HG02840 (cell line): ENCODE results near the gene ZSCAN5B.
"Not testable (repeated sequence)": the region's sequence is repeated elsewhere in the genome, so short reads cannot be mapped to it uniquely, and the experiment has no call there.

Experiments used
- ATAC-seq: cut with Tn5 transposase; IDR thresholded peaks from one replicate; pipeline ENCODE4 v1.9.1; 2021; ENCODE audit warnings: mild to moderate bottlenecking, moderate library complexity, moderate number of reproducible peaks; ENCODE audit not compliant: unreplicated experiment, low FRiP score

The ZSCAN5B gene

GRCh38 chr19:56176881-56177280 lies 20.7 kb downstream of the ZSCAN5B start:
- no peak for ATAC-seq

DNA sequence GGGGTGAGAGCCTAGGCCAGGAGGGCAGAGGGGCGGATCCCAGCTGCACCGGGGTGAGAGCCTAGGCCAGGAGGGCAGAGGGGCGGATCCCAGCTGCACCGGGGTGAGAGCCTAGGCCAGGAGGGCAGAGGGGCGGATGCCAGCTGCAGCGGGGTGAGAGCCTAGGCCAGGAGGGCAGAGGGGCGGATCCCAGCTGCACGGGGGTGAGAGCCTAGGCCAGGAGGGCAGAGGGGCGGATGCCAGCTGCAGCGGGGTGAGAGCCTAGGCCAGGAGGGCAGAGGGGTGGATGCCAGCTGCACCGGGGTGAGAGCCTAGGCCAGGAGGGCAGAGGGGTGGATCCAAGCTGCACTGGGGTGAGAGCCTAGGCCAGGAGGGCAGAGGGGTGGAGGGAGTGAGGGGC lies 21.3 kb downstream of the ZSCAN5B start:
- not testable (repeated sequence) for ATAC-seq

GRCh38 chr19:56175861-56176307 lies 21.7 kb downstream of the ZSCAN5B start, which contains the start of gene GALP:
Gene GALP, plus strand, starts transcription at chr19:56176008. Its CDS starts 1,101 bp downstream, at chr19:56177109.
- not testable (repeated sequence) for ATAC-seq

GRCh38 chr19:56174550-56174949 lies 23.0 kb downstream of the ZSCAN5B start:
- no peak for ATAC-seq

GRCh38 chr19:56174086-56174485 lies 23.5 kb downstream of the ZSCAN5B start:
- no peak for ATAC-seq

GRCh38 chr19:56170261-56170660 lies 27.3 kb downstream of the ZSCAN5B start:
- no peak for ATAC-seq

GRCh38 chr19:56167064-56167578 lies 30.5 kb downstream of the ZSCAN5B start:
- no peak for ATAC-seq

DNA sequence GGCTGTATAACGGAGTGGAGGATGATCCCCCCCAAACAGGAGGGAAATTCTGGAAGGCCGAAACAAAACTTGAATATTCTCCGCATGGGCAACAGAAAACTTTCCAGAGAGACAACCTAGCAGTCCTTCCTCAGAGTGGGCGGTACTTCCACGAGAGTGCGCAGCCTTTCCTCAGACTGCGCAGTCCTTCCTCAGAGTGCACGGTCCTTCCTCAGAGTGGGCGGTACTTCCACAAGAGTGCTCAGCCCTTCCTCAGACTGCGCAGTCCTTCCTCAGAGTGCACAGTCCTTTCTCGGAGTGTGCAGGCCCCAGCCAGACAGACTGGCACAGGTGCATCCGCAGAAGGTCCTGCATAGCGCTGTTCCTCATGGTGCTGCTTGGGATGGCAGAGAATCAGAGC lies 34.5 kb downstream of the ZSCAN5B start:
- ATAC-seq = no peak

DNA sequence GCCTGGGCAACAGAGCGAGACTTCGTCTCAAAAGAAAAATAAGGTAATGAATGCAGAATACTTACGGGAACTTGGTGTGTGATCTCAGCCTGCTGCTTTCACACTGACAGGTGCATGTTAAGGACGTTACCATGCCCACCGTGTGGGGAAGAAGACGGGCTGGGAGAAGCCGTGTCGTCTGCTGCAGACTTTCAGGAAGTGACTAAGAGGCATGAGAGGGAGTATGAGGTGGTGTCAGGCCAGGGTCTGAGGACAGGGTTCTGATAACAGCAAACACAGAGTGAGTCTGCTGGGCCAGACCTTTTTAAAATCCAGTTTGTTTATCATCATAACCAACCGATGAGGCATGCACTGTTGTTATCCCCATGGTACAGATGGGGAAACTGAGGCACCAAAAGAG lies 35.3 kb downstream of the ZSCAN5B start:
- no peak for ATAC-seq

DNA sequence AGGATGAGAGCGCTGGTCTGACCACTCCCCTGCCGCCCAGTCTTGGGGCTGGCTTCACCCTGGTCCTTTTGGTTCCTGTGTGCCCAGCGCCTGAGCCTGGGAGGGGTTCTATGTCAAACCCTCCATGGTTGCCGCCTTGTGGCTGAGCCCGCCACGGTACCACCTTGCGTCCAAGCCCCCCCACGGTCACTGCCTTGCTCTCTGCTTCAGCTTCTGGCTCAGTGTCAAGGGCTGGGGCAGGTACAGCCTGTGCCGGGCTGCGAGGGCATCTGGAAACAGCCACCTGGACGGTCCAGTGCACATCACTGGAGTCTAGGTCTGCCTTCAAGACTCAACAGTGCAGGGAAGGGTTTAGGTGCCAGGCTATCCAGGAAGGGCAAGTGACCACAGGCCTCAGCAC lies 36.0 kb downstream of the ZSCAN5B start:
- ATAC-seq = no peak

GRCh38 chr19:56159622-56160271 lies 37.8 kb downstream of the ZSCAN5B start:
- no peak for ATAC-seq

- no peak for ATAC-seq
Observed at GRCh38 chr19:56159009-56159559, 38.5 kb downstream of the ZSCAN5B start.

GRCh38 chr19:56158170-56158757 lies 39.3 kb downstream of the ZSCAN5B start:
- ATAC-seq = no peak

GRCh38 chr19:56156768-56157167 lies 40.8 kb downstream of the ZSCAN5B start:
- no peak for ATAC-seq

GRCh38 chr19:56155124-56155687 lies 42.4 kb downstream of the ZSCAN5B start:
- ATAC-seq = no peak

- ATAC-seq = no peak
Observed at GRCh38 chr19:56153507-56153906, 44.1 kb downstream of the ZSCAN5B start.

GRCh38 chr19:56152644-56153043 lies 44.9 kb downstream of the ZSCAN5B start:
- ATAC-seq = no peak

- no peak for ATAC-seq
Observed at GRCh38 chr19:56150358-56150757, 47.2 kb downstream of the ZSCAN5B start.

- no peak for ATAC-seq
Observed at GRCh38 chr19:56149656-56150038, 47.9 kb downstream of the ZSCAN5B start.

GRCh38 chr19:56148955-56149655 lies 48.5 kb downstream of the ZSCAN5B start:
- ATAC-seq = not testable (repeated sequence)

GRCh38 chr19:56148096-56148495 lies 49.5 kb downstream of the ZSCAN5B start:
- no peak for ATAC-seq
